Osteocyte (in vitro differentiated cells): ENCODE data around the gene LHFPL3. TPM values are rescaled to one million over a fixed set of nuclear protein-coding genes. Genes with fewer than 3 reads are reported as not detected.

Experiments
- DNase-seq: peaks from one replicate; pipeline ENCODE4 v3.0.0; 2021; ENCODE audit warnings: mixed read lengths; ENCODE audit not compliant: unreplicated experiment; ENCODE audit errors: extremely low spot score
- H3K27ac Mint-ChIP-seq: one replicate; pipeline ENCODE4 v1.8.0; 2021; ENCODE audit warnings: mild to moderate bottlenecking, mixed read lengths; ENCODE audit not compliant: unreplicated experiment
- H3K27me3 Mint-ChIP-seq: one replicate; pipeline ENCODE4 v1.8.0; 2021; ENCODE audit warnings: mixed read lengths; ENCODE audit not compliant: unreplicated experiment
- H3K36me3 Mint-ChIP-seq: one replicate; pipeline ENCODE4 v1.8.0; 2021; ENCODE audit warnings: mixed read lengths; ENCODE audit not compliant: unreplicated experiment
- H3K4me1 Mint-ChIP-seq: one replicate; pipeline ENCODE4 v1.8.0; 2021; ENCODE audit warnings: mixed read lengths; ENCODE audit not compliant: unreplicated experiment
- H3K4me3 Mint-ChIP-seq: one replicate; pipeline ENCODE4 v1.8.0; 2021; ENCODE audit warnings: mild to moderate bottlenecking, moderate library complexity, mixed read lengths; ENCODE audit not compliant: unreplicated experiment
- H3K9me3 Mint-ChIP-seq: one replicate; pipeline ENCODE4 v1.8.0; 2021; ENCODE audit warnings: mixed read lengths; ENCODE audit not compliant: unreplicated experiment
- CTCF ChIP-seq: fragments of 200-600 bp; sonication (generic); IDR thresholded peaks from 2 replicates; pipeline ENCODE4 v1.5.0; 2021; ENCODE audit warnings: antibody characterized with exemption, mild to moderate bottlenecking, moderate library complexity
- total RNA-seq: library from RNA; stranded (reverse); gene quantifications from 2 replicates; pipeline ENCODE4 v1.2.1, GENCODE V29; 2021

Gene LHFPL3
- total RNA-seq, 1 donor from 2014 or later, result not detected

DNA sequence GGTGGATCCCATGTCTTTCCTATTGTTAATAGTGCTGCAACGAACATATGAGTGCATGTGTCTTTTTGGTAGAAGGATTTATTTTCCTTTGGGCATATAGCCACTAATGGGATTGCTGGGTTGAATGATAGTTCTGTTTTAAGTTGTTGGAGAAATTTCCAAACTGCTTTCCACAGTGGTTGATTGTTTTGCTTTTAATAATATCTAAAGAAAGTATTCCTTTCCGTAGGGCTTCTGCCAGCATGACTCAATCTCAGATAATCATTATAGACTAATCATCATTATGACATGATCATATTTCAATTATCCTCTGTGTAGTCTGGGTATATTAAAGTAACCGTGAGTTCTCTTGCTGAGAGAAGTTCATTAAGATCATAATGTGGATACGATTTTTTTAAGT is 575.4 kb downstream of the LHFPL3 start:
- DNase-seq, result no peak
- Mint-ChIP-seq H3K27me3 (peaks cover 36% of the 10 kb centered on the region), H3K27ac (no peak overlapping the region), H3K4me1 (no peaks in the 10 kb centered on the region), H3K4me3 (no peak overlapping the region), H3K36me3 (no peaks in the 10 kb centered on the region), H3K9me3 (no peaks in the 10 kb centered on the region)
- no peak for TF ChIP-seq CTCF

DNA sequence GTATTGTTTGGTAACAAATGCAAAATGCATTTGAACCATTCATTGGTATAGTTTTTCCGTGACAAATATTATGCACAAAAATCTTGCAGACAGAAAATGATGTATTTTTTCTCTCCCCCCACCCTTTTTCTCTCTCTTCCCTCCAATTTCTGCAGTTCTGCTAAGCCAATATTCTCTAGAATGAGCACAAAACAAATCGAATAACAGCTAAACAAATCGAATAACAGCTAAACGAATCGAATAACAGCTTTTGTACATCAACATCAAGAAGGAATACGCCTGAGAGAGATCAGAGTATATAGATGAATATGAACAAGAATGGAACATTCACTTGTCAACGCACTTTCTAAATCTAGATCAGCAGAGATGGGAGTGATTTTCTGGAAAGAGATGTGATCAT is 577.6 kb downstream of the LHFPL3 start:
- Mint-ChIP-seq H3K4me3 (no peak overlapping the region), H3K4me1 (no peaks in the 10 kb centered on the region), H3K36me3 (no peaks in the 10 kb centered on the region), H3K27me3 (peaks cover 32% of the 10 kb centered on the region), H3K27ac (no peak overlapping the region), H3K9me3 (no peaks in the 10 kb centered on the region)
- no peak for TF ChIP-seq CTCF
- no peak for DNase-seq

GRCh38 chr7:104906556-104906955 is 578.2 kb downstream of the LHFPL3 start:
- TF ChIP-seq CTCF, result no peak
- H3K4me3 Mint-ChIP-seq, result no peak overlapping the region
- no peak overlapping the region for H3K27ac Mint-ChIP-seq
- no peak for DNase-seq
- peaks cover 31% of the 10 kb centered on the region for H3K27me3 Mint-ChIP-seq
- H3K4me1 Mint-ChIP-seq, result no peaks in the 10 kb centered on the region
- no peaks in the 10 kb centered on the region for H3K9me3 Mint-ChIP-seq
- H3K36me3 Mint-ChIP-seq, result no peaks in the 10 kb centered on the region

GRCh38 chr7:104908636-104909035 is 580.2 kb downstream of the LHFPL3 start:
- no peak overlapping the region for H3K4me3 Mint-ChIP-seq
- H3K27ac Mint-ChIP-seq, result no peak overlapping the region
- DNase-seq, result no peak
- H3K9me3 Mint-ChIP-seq, result no peaks in the 10 kb centered on the region
- TF ChIP-seq CTCF, result no peak
- no peaks in the 10 kb centered on the region for H3K36me3 Mint-ChIP-seq
- peaks cover 39% of the 10 kb centered on the region for H3K27me3 Mint-ChIP-seq
- H3K4me1 Mint-ChIP-seq, result no peaks in the 10 kb centered on the region

GRCh38 chr7:104909096-104909495 is 580.7 kb downstream of the LHFPL3 start:
- H3K9me3 Mint-ChIP-seq, result no peaks in the 10 kb centered on the region
- no peaks in the 10 kb centered on the region for H3K36me3 Mint-ChIP-seq
- no peak for DNase-seq

More at GRCh38 chr7:104909096-104909495, 580.7 kb downstream of the LHFPL3 start:
- H3K27me3 Mint-ChIP-seq, result peaks cover 40% of the 10 kb centered on the region
- no peak overlapping the region for H3K27ac Mint-ChIP-seq
- no peaks in the 10 kb centered on the region for H3K4me1 Mint-ChIP-seq
- H3K4me3 Mint-ChIP-seq, result no peak overlapping the region
- TF ChIP-seq CTCF, result no peak
